ENCODE data around the gene IL3. TPM values are rescaled to one million over a fixed set of nuclear protein-coding genes. Genes with fewer than 3 reads are reported as not detected.
A peak's percentile ranks its signal among the peaks of the same experiment; 100 is the strongest.

IL3 gene
- total and polyA plus RNA-seq, 9 of the 15 experiments (the other 6 are each of a cell fraction or from before 2014, with no cell fraction given), result not detected

- POLR2A ChIA-PET, result interaction anchor here (0.5 to 0.7 kb wide), 2 partner anchors 9 to 115 kb away, joined by 3 read pairs; no protein-coding TSS in a partner anchor
- no peak for DNase-seq (ENCODE audit: extremely low read depth in 1 of 4, low spot score in 3 of 4)
- H3K9me1 ChIP-seq (ENCODE audit: control insufficient read depth, insufficient read depth, low read length), result no peaks in the 10 kb centered on the region
- no peaks in the 10 kb centered on the region for H3K9me3 ChIP-seq (replicated peaks; ENCODE audit: control insufficient read depth, insufficient read depth, low read depth, low read length)
- H3K4me1 ChIP-seq (replicated peaks in 1 of 2; ENCODE audit: control insufficient read depth in 2 of 2, insufficient read depth in 2 of 2, low read length in 2 of 2), result peaks cover 16 to 20% of the 10 kb centered on the region in 2 experiments
- no TSS peak for BruUV-seq (replicated peaks)
- in situ Hi-C loops (cut with MboI) (no loop called here), intact Hi-C loops (cut with micrococcal nuclease) (no loop called here)
- H2AFZ ChIP-seq (ENCODE audit: low read depth, low read length), result no peak overlapping the region
- no peaks in the 10 kb centered on the region for H3K27me3 ChIP-seq (ENCODE audit: control insufficient read depth in 2 of 2, insufficient read depth in 2 of 2, low read length in 2 of 2)
- no peak for ATAC-seq
- WGBS (ENCODE audit: insufficient coverage, low coverage, missing lambda C conversion rate), result 47% methylated on average over 3 of the region's 3 CpGs
- no peak overlapping the region for H3K4me2 ChIP-seq (ENCODE audit: insufficient read depth, low read length)
- no peaks in the 10 kb centered on the region for H4K20me1 ChIP-seq (replicated peaks; ENCODE audit: control insufficient read depth, insufficient read depth, low read length)
- no peaks in the 10 kb centered on the region for H3K36me3 ChIP-seq (ENCODE audit: control insufficient read depth, insufficient read depth, low read length)
- CTCF ChIA-PET (ENCODE audit: low intra/inter-chr PET ratio), result no interaction called here
- H3K79me2 ChIP-seq (ENCODE audit: control insufficient read depth, insufficient read depth, low read length), result no peaks in the 10 kb centered on the region
- FAIRE-seq, result no peak
- peak overlapping the region in 1 of 2 experiments; percentile 31; a peak in 1 of 4 replicates for H3K9ac ChIP-seq (ENCODE audit: insufficient read depth in 1 of 2, low read depth in 2 of 2, low read length in 2 of 2)
- no peak overlapping the region for H3K4me3 ChIP-seq
- H3K27ac ChIP-seq (ENCODE audit: extremely low read depth, low read depth, low read length), result no peak overlapping the region
- TF ChIP-seq ZNF583 (CRISPR knock-in tag; IDR thresholded peaks at IDR 0.05) (no peak), E2F5 (CRISPR knock-in tag; IDR thresholded peaks at IDR 0.05) (no peak), GABPB1 (CRISPR knock-in tag; IDR thresholded peaks at IDR 0.05) (no peak), FIP1L1 (IDR thresholded peaks at IDR 0.05; ENCODE audit: low read depth, low read length, poor library complexity, severe bottlenecking) (no peak), POLR2H (tag; IDR thresholded peaks at IDR 0.05; ENCODE audit: low read depth) (no peak), ILF3 (IDR thresholded peaks at IDR 0.05; ENCODE audit: borderline replicate concordance) (no peak), KLF1 (tag; IDR thresholded peaks at IDR 0.05) (no peak), IRF1 (CRISPR knock-in tag; IDR thresholded peaks at IDR 0.05; ENCODE audit: borderline replicate concordance) (no peak), CLOCK (CRISPR knock-in tag; IDR thresholded peaks at IDR 0.05; ENCODE audit: borderline replicate concordance) (no peak), E2F3 (CRISPR knock-in tag; IDR thresholded peaks at IDR 0.05) (no peak), FUS (optimal IDR thresholded peaks at IDR 0.05; ENCODE audit: low read depth, low read length) (no peak), LARP7 (IDR thresholded peaks at IDR 0.05) (no peak), FOXM1 (IDR thresholded peaks at IDR 0.05; ENCODE audit: low read depth) (no peak), FOXM1 (CRISPR knock-in tag; IDR thresholded peaks at IDR 0.05; ENCODE audit: low read depth) (no peak), TFAP4 (CRISPR knock-in tag; IDR thresholded peaks at IDR 0.05; ENCODE audit: borderline replicate concordance) (no peak), IFI16 (CRISPR knock-in tag; IDR thresholded peaks at IDR 0.05) (no peak), KAT8 (IDR thresholded peaks at IDR 0.05; ENCODE audit: low read depth) (no peak)
These were observed 21.0 kb downstream of the IL3 start for GRCh38 chr5:132081458-132081857.

Measured in K562 (cell line).